K562 (cell line): ENCODE measurements around the gene LEO1. TPM values are rescaled to one million over a fixed set of nuclear protein-coding genes. Genes with fewer than 3 reads are reported as not detected.
A peak's percentile ranks its signal among the peaks of the same experiment; 100 is the strongest.

ENCODE experiments used
- ATAC-seq: fragments of 200-7000 bp; cut with Tn5 transposase; 3 replicates; pipeline ENCODE4 v1.9.1; 2020; ENCODE audit warnings: moderate library complexity
- Bru-seq: library from RNA; stranded (reverse); fragments of 400-500 nt; gene quantifications from one replicate; lab custom pipeline; 2021; lab: Mats Ljungman, UMichigan
- BruChase-seq, 2 experiments: library from RNA; stranded (reverse); fragments of 400-500 nt; gene quantifications; one replicate each; lab custom pipeline; 2021; lab: Mats Ljungman, UMichigan
- BruUV-seq: library from RNA; stranded (reverse); fragments of 400-500 nt; replicated peaks from 2 replicates; lab custom pipeline; 2021; lab: Mats Ljungman, UMichigan
- CTCF ChIA-PET: fragments of 300-600 bp; formaldehyde crosslinking; extraction: SDS; loops from one replicate; lab custom pipeline; 2021; ENCODE audit warnings: low intra/inter-chr PET ratio; lab: Yijun Ruan, JAX
- POLR2A ChIA-PET: fragments of 300-600, 350-650 bp; sonication (Branson Sonifier 250); formaldehyde crosslinking; extraction: SDS; loops from one replicate; lab custom pipeline; 2021; ENCODE audit warnings: antibody characterized with exemption, inconsistent platforms; lab: Yijun Ruan, JAX
- DNase-seq, 4 experiments: peaks; one replicate each; pipeline versions ENCODE4 v3.0.0 to v3.0.0-alpha.2; 2011 to 2018; ENCODE audit warnings: low spot score in 3 of 4, mixed read lengths in 3 of 4; ENCODE audit errors: extremely low read depth in 1 of 4
- FAIRE-seq: peaks from 2 replicates; lab custom pipeline; 2011; peaks lifted over from hg19 to GRCh38; lab: Jason Lieb, UNC
- H2AFZ ChIP-seq: 2 replicates; pipeline ENCODE4 v1.6.0; 2011; ENCODE audit warnings: low read depth, low read length, control low read depth, inconsistent platforms
- H3K27ac ChIP-seq: fragments of 200-600 bp; 3 replicates; pipeline ENCODE4 v1.8.0; 2011; ENCODE audit warnings: low read depth, mild to moderate bottlenecking, control low read depth, inconsistent platforms, low read length, moderate library complexity, mixed read lengths; ENCODE audit errors: extremely low read depth
- H3K27me3 ChIP-seq, 2 experiments: fragments of 300-600 bp in 1 of 2; 2 replicates in 1 of 2; 3 replicates in 1 of 2; pipeline versions ENCODE4 v1.6.0 to v1.8.0; 2011; ENCODE audit warnings: inconsistent platforms in 2 of 2, low read length in 2 of 2, mild to moderate bottlenecking in 1 of 2, mixed read lengths in 1 of 2, moderate library complexity in 1 of 2; ENCODE audit not compliant: control insufficient read depth in 2 of 2, insufficient read depth in 2 of 2
- H3K36me3 ChIP-seq: fragments of 300-600 bp; 3 replicates; pipeline ENCODE4 v1.8.0; 2011; ENCODE audit warnings: mild to moderate bottlenecking, low read length, inconsistent platforms; ENCODE audit not compliant: control insufficient read depth, insufficient read depth
- H3K4me1 ChIP-seq, 2 experiments: fragments of 200-600 bp in 1 of 2; replicated peaks in 1 of 2; 2 replicates in 1 of 2; 3 replicates in 1 of 2; pipeline versions ENCODE4 v1.5.1 to v1.8.0; 2011; ENCODE audit warnings: inconsistent platforms in 2 of 2, low read length in 2 of 2, mild to moderate bottlenecking in 1 of 2, mixed read lengths in 1 of 2, moderate library complexity in 1 of 2; ENCODE audit not compliant: control insufficient read depth in 2 of 2, insufficient read depth in 2 of 2
- H3K4me2 ChIP-seq: 2 replicates; pipeline ENCODE4 v1.6.1; 2011; ENCODE audit warnings: low read length, control low read depth, inconsistent platforms, mixed read lengths; ENCODE audit not compliant: insufficient read depth
- H3K4me3 ChIP-seq: fragments of 200-600 bp; sonication (generic), shearing (Covaris generic); 2 replicates; pipeline ENCODE4 v1.5.1; 2016; ENCODE audit warnings: control low read depth, inconsistent platforms
- H3K79me2 ChIP-seq: fragments of 200-600 bp; 3 replicates; pipeline ENCODE4 v1.8.0; 2011; ENCODE audit warnings: low read length, inconsistent platforms; ENCODE audit not compliant: control insufficient read depth, insufficient read depth
- H3K9ac ChIP-seq, 2 experiments: 2 replicates each; pipeline versions ENCODE4 v1.6.0 to v1.6.1; 2011; ENCODE audit warnings: low read depth in 2 of 2, low read length in 2 of 2, control low read depth in 1 of 2, inconsistent platforms in 1 of 2, mild to moderate bottlenecking in 1 of 2, mixed read lengths in 1 of 2; ENCODE audit not compliant: insufficient read depth in 1 of 2
- H3K9me1 ChIP-seq: one replicate; pipeline ENCODE4 v1.6.0; 2011; ENCODE audit warnings: inconsistent platforms, mild to moderate bottlenecking, low read length, moderate library complexity; ENCODE audit not compliant: control insufficient read depth, insufficient read depth
- H3K9me3 ChIP-seq: replicated peaks from 2 replicates; pipeline ENCODE4 v1.5.1; 2011; ENCODE audit warnings: low read depth, low read length, inconsistent platforms; ENCODE audit not compliant: control insufficient read depth, insufficient read depth
- H4K20me1 ChIP-seq: replicated peaks from 2 replicates; pipeline ENCODE4 v1.6.1; 2011; ENCODE audit warnings: low read length, inconsistent platforms, mixed read lengths; ENCODE audit not compliant: control insufficient read depth, insufficient read depth
- EP400 ChIP-seq: fragments of 450-650 bp; IDR thresholded peaks from 2 replicates; pipeline ENCODE4 v1.6.1; 2017; ENCODE audit warnings: antibody characterized with exemption, mild to moderate bottlenecking, moderate library complexity
- FOSL1 ChIP-seq: fragments of 200-800 bp; sonication (Bioruptor generic); conservative IDR thresholded peaks from 2 replicates; pipeline ENCODE4 v1.6.1; 2016; ENCODE audit warnings: missing genetic modification characterization, missing compliant biosample characterization
- SPI1 ChIP-seq: IDR thresholded peaks from 2 replicates; pipeline ENCODE4 v1.6.1; 2011; ENCODE audit warnings: low read depth, low read length, control low read depth, borderline replicate concordance
- TEAD1 ChIP-seq, 2 experiments: fragments of 450-650 bp in 1 of 2; sonication (generic) in 1 of 2; formaldehyde crosslinking; IDR thresholded peaks; 2 replicates each; pipeline versions ENCODE4 v1.4.0 to v1.8.0; 2020 to 2022; ENCODE audit warnings: mild to moderate bottlenecking in 2 of 2, missing genetic modification reagents in 1 of 2
- ZFPM2 ChIP-seq: fragments of 250-450 bp; sonication (Bioruptor Pico); IDR thresholded peaks from 2 replicates; pipeline ENCODE4 v1.5.1; 2022; ENCODE audit warnings: mild to moderate bottlenecking
- ZNF507 ChIP-seq: conservative IDR thresholded peaks from 2 replicates; pipeline ENCODE4 v1.6.1; 2017; ENCODE audit warnings: missing genetic modification characterization, missing compliant biosample characterization
- WGBS: fragments of 100-300 bp; shearing (Covaris generic); methylation state at CpG from one replicate; pipeline ENCODE4 v1.1.6; 2016; ENCODE audit warnings: low coverage, mixed read lengths; ENCODE audit not compliant: insufficient coverage; ENCODE audit errors: missing lambda C conversion rate; 5-methylcytosine and 5-hydroxymethylcytosine counted together
- in situ Hi-C: fragments of 300-500 bp; cut with MboI; formaldehyde crosslinking; loops from 4 replicates; pipeline ENCODE4 v1.15.0; 2018; ENCODE audit warnings: inconsistent platforms, mixed read lengths
- intact Hi-C: fragments of 100-400 bp; cut with micrococcal nuclease; formaldehyde crosslinking; loops from 2 replicates; pipeline ENCODE4 v1.14.2; 2022
- long read RNA-seq, 3 experiments: library from polyadenylated mRNA in 2 of 3; library from RNA in 1 of 3; unstranded in 2 of 3; stranded (forward) in 1 of 3; transcript quantifications; one replicate each; pipeline ENCODE4 v2.0.0, GENCODE V29; 2019 to 2022
- polyA minus RNA-seq, 3 experiments: library from RNA; depleted of rRNA, polyadenylated mRNA; stranded (reverse); fragments of >200 nt; gene quantifications; 2 replicates each; pipeline ENCODE4 v1.2.3, GENCODE V29; 2011
- polyA plus RNA-seq, 8 experiments: library from polyadenylated mRNA; depleted of rRNA in 4 of 8; stranded (reverse) in 5 of 8; unstranded in 3 of 8; fragments of >200 nt; fragmentation: Nextera tagmentation in 2 of 8; fragmentation: Illumina TruSeq in 1 of 8; extraction: Ambion mirVana in 2 of 8; extraction: Trizol in 1 of 8; gene quantifications; 2 replicates each; pipeline versions ENCODE4 v1.2.1 to v1.2.3, GENCODE V29; 2011 to 2014; ENCODE audit warnings: inconsistent platforms in 1 of 8, missing spikeins in 1 of 8
- total RNA-seq, 7 experiments: library from RNA; depleted of rRNA in 6 of 7; stranded (reverse); fragments of >200 nt in 6 of 7; fragmentation: Illumina TruSeq in 2 of 7; extraction: Trizol in 2 of 7; gene quantifications; 2 replicates each; pipeline versions ENCODE4 v1.2.1 to v1.2.3, GENCODE V29; 2011 to 2021; ENCODE audit warnings: low replicate concordance in 1 of 7
- TF ChIP-seq, protein P1 (sequence below): fragments of 450-650 bp; IDR thresholded peaks from 2 replicates; pipeline ENCODE4 v1.6.1; 2017; ENCODE audit warnings: mild to moderate bottlenecking, moderate library complexity
- TF ChIP-seq, protein P2 (sequence below): sonication (generic); IDR thresholded peaks from 2 replicates; pipeline ENCODE4 v1.6.1; 2016
- TF ChIP-seq, protein P3 (sequence below): fragments of 450-650 bp; IDR thresholded peaks from 2 replicates; pipeline ENCODE4 v1.7.0; 2016; ENCODE audit warnings: borderline replicate concordance

LEO1 gene
- 11.5 and 34.7 TPM in 2 replicates for total RNA-seq (2011; cell fraction: chromatin; rRNA removed; ENCODE audit: low replicate concordance)
- total RNA-seq (2011; cell fraction: nucleolus; rRNA removed) = 7.7 and 8.7 TPM in 2 replicates
- total RNA-seq (2011; cell fraction: nucleoplasm; rRNA removed) = 18.7 and 25.7 TPM in 2 replicates
- 33.4 and 37.9 TPM in 2 replicates for total RNA-seq (2014; rRNA removed)
- total RNA-seq (2014; rRNA removed; fragmentation: Illumina TruSeq; extraction: Trizol) = 40.9 and 44.1 TPM in 2 replicates
- total RNA-seq (2015; rRNA removed; fragmentation: Illumina TruSeq; extraction: Trizol) = 42.5 and 44.0 TPM in 2 replicates
- total RNA-seq (2021) = 19.2 and 19.6 TPM in 2 replicates
- 6.1 and 8.4 TPM in 2 replicates for polyA plus RNA-seq (2011; rRNA removed)
- 0.76 and 2.3 TPM in 2 replicates for polyA plus RNA-seq (2011; cell fraction: cytosol; rRNA removed)
- 2.4 and 3.5 TPM in 2 replicates for polyA plus RNA-seq (2011; cell fraction: nucleus; rRNA removed)
- polyA plus RNA-seq (2012) = 15.7 and 29.5 TPM in 2 replicates
- 37.8 and 48.3 TPM in 2 replicates for polyA plus RNA-seq (2014; fragmentation: Illumina TruSeq; extraction: Trizol)
- 10 to 100 TPM; 26.0 to 38.7 TPM for polyA plus RNA-seq (2014; fragmentation: Nextera tagmentation; extraction: Ambion mirVana)
- polyA plus RNA-seq (2014; rRNA removed) = 28.8 and 37.2 TPM in 2 replicates
- 20.8 and 22.3 TPM in 2 replicates for polyA minus RNA-seq (2011; rRNA and poly(A)+ RNA removed)
- 4.6 and 5.0 TPM in 2 replicates for polyA minus RNA-seq (2011; cell fraction: cytosol; rRNA and poly(A)+ RNA removed)
- polyA minus RNA-seq (2011; cell fraction: nucleus; rRNA and poly(A)+ RNA removed) = 3.5 and 7.9 TPM in 2 replicates
- Bru-seq, nascent RNA = percentile 79 among the genes with signal in this experiment
- BruChase-seq, experiment 1, labeled RNA remaining after a 2-hour chase = percentile 82 among the genes with signal in this experiment
- percentile 85 among the genes with signal in this experiment for BruChase-seq, experiment 2, labeled RNA remaining after a 6-hour chase
- long read RNA-seq, experiment 1, transcript LEO1-201 (12 exons, 2,193 nt) = major isoform, 140 of 184 reads
- long read RNA-seq, experiment 1, partial matches to known transcripts = 19 of 184 reads
- long read RNA-seq, experiment 1, other reads (novel, unspliced or antisense) = 25 of 184 reads
- long read RNA-seq, experiment 2, partial matches to known transcripts = 13 of 21 reads
- long read RNA-seq, experiment 2, other reads (novel, unspliced or antisense) = 4 of 21 reads
- long read RNA-seq, experiment 3, transcript LEO1-201 (12 exons, 2,193 nt) = major isoform, 19 of 64 reads
- long read RNA-seq, experiment 3, partial matches to known transcripts = 43 of 64 reads
- long read RNA-seq, experiment 3, other reads (novel, unspliced or antisense) = 2 of 64 reads

GRCh38 chr15:51971375-51972133 lies at the start of gene LEO1:
Gene LEO1 (minus strand): TSS chr15:51971778. CDS start chr15:51971745, 33 bp downstream.
- H3K27ac ChIP-seq = peak within 1 kb of the TSS; percentile 86
- ChIA-PET POLR2A (interaction anchor here (0.6 to 3.8 kb wide), 25 partner anchors 9 to 256 kb away, joined by 3 to 32 read pairs (median 3); no protein-coding TSS in a partner anchor), CTCF (interaction anchor here (0.7 kb wide), 1 partner anchor 85 kb away, joined by 3 read pairs; no protein-coding TSS in a partner anchor)
- H3K4me2 ChIP-seq = peak within 1 kb of the TSS; percentile 97
- in situ Hi-C loops = no loop called here
- H3K4me3 ChIP-seq = peak within 1 kb of the TSS; percentile 77
- peak; percentile 93 for ATAC-seq
- peak within 1 kb of the TSS; percentile 86 to 98 for H3K9ac ChIP-seq
- WGBS = 0% methylated on average over 46 of the region's 58 CpGs
- no peaks in the 10 kb centered on the region for H3K36me3 ChIP-seq
- H3K9me1 ChIP-seq = no peaks in the 10 kb centered on the region
- no peaks in the 10 kb centered on the region for H4K20me1 ChIP-seq
- DNase-seq = peak; percentile 90 to 96 (median 90)
- H3K4me1 ChIP-seq = peaks cover 3 to 17% of the 10 kb centered on the region in 2 experiments; a peak in 3 of 5 replicates
- H2AFZ ChIP-seq = peak within 1 kb of the TSS; percentile 100
- FAIRE-seq = peak; percentile 96
- H3K27me3 ChIP-seq = no peaks in the 10 kb centered on the region
- TSS peak; percentile 96 for BruUV-seq
- intact Hi-C loops = no loop called here
- H3K9me3 ChIP-seq = no peaks in the 10 kb centered on the region
- peaks cover 48% of the 10 kb centered on the region for H3K79me2 ChIP-seq
- TF ChIP-seq SPI1 = no peak
- TF ChIP-seq, protein P1, sequence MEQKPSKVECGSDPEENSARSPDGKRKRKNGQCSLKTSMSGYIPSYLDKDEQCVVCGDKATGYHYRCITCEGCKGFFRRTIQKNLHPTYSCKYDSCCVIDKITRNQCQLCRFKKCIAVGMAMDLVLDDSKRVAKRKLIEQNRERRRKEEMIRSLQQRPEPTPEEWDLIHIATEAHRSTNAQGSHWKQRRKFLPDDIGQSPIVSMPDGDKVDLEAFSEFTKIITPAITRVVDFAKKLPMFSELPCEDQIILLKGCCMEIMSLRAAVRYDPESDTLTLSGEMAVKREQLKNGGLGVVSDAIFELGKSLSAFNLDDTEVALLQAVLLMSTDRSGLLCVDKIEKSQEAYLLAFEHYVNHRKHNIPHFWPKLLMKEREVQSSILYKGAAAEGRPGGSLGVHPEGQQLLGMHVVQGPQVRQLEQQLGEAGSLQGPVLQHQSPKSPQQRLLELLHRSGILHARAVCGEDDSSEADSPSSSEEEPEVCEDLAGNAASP = no peak
- peak; percentile 45 to 57; a peak in 3 of 4 replicates for TF ChIP-seq TEAD1 (CRISPR knock-in tag; IDR thresholded peaks at IDR 0.05)
- TF ChIP-seq, protein P2, sequence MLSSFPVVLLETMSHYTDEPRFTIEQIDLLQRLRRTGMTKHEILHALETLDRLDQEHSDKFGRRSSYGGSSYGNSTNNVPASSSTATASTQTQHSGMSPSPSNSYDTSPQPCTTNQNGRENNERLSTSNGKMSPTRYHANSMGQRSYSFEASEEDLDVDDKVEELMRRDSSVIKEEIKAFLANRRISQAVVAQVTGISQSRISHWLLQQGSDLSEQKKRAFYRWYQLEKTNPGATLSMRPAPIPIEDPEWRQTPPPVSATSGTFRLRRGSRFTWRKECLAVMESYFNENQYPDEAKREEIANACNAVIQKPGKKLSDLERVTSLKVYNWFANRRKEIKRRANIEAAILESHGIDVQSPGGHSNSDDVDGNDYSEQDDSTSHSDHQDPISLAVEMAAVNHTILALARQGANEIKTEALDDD = no peak
- no peak for TF ChIP-seq ZFPM2 (CRISPR knock-in tag)
- TF ChIP-seq, protein P3, sequence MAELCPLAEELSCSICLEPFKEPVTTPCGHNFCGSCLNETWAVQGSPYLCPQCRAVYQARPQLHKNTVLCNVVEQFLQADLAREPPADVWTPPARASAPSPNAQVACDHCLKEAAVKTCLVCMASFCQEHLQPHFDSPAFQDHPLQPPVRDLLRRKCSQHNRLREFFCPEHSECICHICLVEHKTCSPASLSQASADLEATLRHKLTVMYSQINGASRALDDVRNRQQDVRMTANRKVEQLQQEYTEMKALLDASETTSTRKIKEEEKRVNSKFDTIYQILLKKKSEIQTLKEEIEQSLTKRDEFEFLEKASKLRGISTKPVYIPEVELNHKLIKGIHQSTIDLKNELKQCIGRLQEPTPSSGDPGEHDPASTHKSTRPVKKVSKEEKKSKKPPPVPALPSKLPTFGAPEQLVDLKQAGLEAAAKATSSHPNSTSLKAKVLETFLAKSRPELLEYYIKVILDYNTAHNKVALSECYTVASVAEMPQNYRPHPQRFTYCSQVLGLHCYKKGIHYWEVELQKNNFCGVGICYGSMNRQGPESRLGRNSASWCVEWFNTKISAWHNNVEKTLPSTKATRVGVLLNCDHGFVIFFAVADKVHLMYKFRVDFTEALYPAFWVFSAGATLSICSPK = no peak
- TF ChIP-seq ZNF507 (tag) = no peak
- no peak; the same call in none of the 2 replicates for TF ChIP-seq FOSL1 (tag)
- TF ChIP-seq EP400 = peak; percentile 94
